Gastroesophageal sphincter (tissue), 4 donors: Measurements from ENCODE around the gene AGPAT4. TPM values are rescaled to one million over a fixed set of nuclear protein-coding genes. Genes with fewer than 3 reads are reported as not detected.

Experiments used
- ATAC-seq: fragments of 150-250 bp; one replicate; pipeline ENCODE4 v1.9.1; 2016; ENCODE audit warnings: mild to moderate bottlenecking, moderate library complexity
- H3K27ac ChIP-seq, 4 donors: fragments of 200-600 bp; sonication (generic) in 3 of 4; 1 replicate in 3 of 4; 2 replicates in 1 of 4; pipeline ENCODE4 v1.5.1; 2016 to 2019
- H3K27me3 ChIP-seq: fragments of 200-600 bp; sonication (generic); one replicate; pipeline ENCODE4 v1.5.1; 2019
- H3K36me3 ChIP-seq, 2 donors: fragments of 200-600 bp; sonication (generic); one replicate each; pipeline ENCODE4 v1.5.1; 2019; ENCODE audit warnings: control low read depth in 1 of 2
- H3K4me1 ChIP-seq, 3 donors: fragments of 200-600 bp; sonication (generic); 1 replicate in 2 of 3; 2 replicates in 1 of 3; pipeline ENCODE4 v1.5.1; 2016 to 2019; ENCODE audit warnings: control low read depth in 2 of 3
- H3K4me3 ChIP-seq, 2 donors: fragments of 200-600 bp; sonication (generic); one replicate each; pipeline ENCODE4 v1.5.1; 2019; ENCODE audit warnings: mild to moderate bottlenecking in 1 of 2, moderate library complexity in 1 of 2
- H3K9me3 ChIP-seq, 3 donors: fragments of 200-600 bp; sonication (generic); one replicate each; pipeline ENCODE4 v1.5.1; 2017 to 2019; ENCODE audit warnings: control low read depth in 2 of 3
- CTCF ChIP-seq, 4 experiments: fragments of 200-600 bp in 2 of 4; fragments of 450-650 bp in 2 of 4; sonication (generic) in 1 of 4; IDR thresholded peaks; one replicate each; pipeline ENCODE4 v1.5.1; 2017 to 2019; ENCODE audit warnings: antibody characterized with exemption in 4 of 4, mild to moderate bottlenecking in 2 of 4, moderate library complexity in 2 of 4
- EP300 ChIP-seq: sonication (generic); formaldehyde crosslinking; IDR thresholded peaks from one replicate; pipeline ENCODE4 v1.6.1; 2017; ENCODE audit warnings: antibody characterized with exemption, mild to moderate bottlenecking
- POLR2A ChIP-seq, 2 donors: fragments of 450-650 bp; IDR thresholded peaks; one replicate each; pipeline ENCODE4 v1.6.1; 2017; ENCODE audit warnings: antibody characterized with exemption in 2 of 2, mild to moderate bottlenecking in 2 of 2, moderate library complexity in 1 of 2
- POLR2AphosphoS5 ChIP-seq: sonication (generic); formaldehyde crosslinking; IDR thresholded peaks from one replicate; pipeline ENCODE4 v1.6.1; 2017; ENCODE audit warnings: antibody characterized with exemption
- WGBS, 2 donors: methylation state at CpG; one replicate each; pipeline ENCODE4 v1.1.5; 2018; ENCODE audit warnings: low coverage in 1 of 2; 5-methylcytosine and 5-hydroxymethylcytosine counted together
- total RNA-seq, 4 donors: library from RNA; depleted of rRNA; stranded (reverse); fragments of >200 nt; gene quantifications; one replicate each; pipeline ENCODE4 v1.1.0, GENCODE V29; 2016

AGPAT4 gene
- total RNA-seq, 4 donors from 2014 or later, result 7.2 to 10.8 (median 9.1) TPM

DNA sequence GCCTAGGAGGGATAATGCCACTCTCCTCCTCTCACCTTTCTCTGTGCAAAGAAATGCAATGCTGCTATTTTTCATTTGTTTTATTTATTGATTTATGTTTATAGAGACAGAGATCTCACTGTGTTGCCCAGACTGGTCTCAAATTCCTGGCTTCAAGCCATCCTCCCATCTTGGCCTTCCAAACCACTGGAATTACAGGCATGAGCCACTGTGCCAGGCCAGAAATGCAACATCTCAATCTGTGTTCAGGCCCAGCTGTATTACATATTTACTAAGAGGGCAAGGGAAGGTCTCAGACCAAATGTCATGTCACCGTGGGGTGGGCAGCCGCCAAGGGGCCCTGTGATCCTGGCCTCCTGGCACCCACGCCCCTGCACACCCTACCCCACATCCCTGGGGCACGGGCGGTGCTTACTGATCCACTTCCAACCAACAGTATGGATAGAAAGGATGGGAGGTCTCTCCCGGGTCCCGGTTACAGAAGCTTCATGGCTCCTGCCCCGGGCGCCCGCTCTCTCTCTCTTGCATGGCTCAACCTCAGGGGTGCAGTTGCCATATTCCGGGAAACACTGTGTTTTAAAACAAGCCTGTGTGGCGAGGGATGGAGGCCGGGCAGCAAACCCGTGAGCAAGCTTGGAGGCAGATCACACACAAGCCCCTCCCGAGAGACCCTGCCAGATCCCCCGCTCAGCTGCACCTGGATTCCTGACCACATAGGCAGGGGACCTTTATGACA, 111.8 kb downstream of the AGPAT4 start:
- no peaks in the 10 kb centered on the region for H3K9me3 ChIP-seq
- no peak overlapping the region for H3K27ac ChIP-seq
- H3K27me3 ChIP-seq, result no peaks in the 10 kb centered on the region
- WGBS, 2 donors, result 100% methylated on average over 1 of the region's 16 CpGs; no CpG with 5 or more reads in 1 of the 2 donors
- ATAC-seq, result no peak
- peaks cover 0 to 23% (median 0%) of the 10 kb centered on the region in 3 donors for H3K4me1 ChIP-seq
- TF ChIP-seq POLR2A (IDR thresholded peaks at IDR 0.05) (no peak), EP300 (no peak), POLR2AphosphoS5 (no peak)
- peaks cover 0 to 63% of the 10 kb centered on the region in 2 donors for H3K36me3 ChIP-seq
- H3K4me3 ChIP-seq, result no peak overlapping the region

- peaks cover 0 to 63% of the 10 kb centered on the region in 2 donors for H3K36me3 ChIP-seq
- no peak for ATAC-seq
- H3K9me3 ChIP-seq, result no peaks in the 10 kb centered on the region
- H3K27me3 ChIP-seq, result no peaks in the 10 kb centered on the region
- no peak overlapping the region for H3K4me3 ChIP-seq
- TF ChIP-seq CTCF (IDR thresholded peaks at IDR 0.05) (no peak), POLR2AphosphoS5 (no peak)
- 98% methylated on average over 8 to 9 of the region's 15 CpGs for WGBS, 2 donors
- H3K27ac ChIP-seq, result peak overlapping the region in 3 of 4 donors; percentile 19 to 41 (median 31)
- H3K4me1 ChIP-seq, result peaks cover 0 to 23% (median 0%) of the 10 kb centered on the region in 3 donors
Measured at GRCh38 chr6:161161121-161161520, 112.7 kb downstream of the AGPAT4 start.

DNA sequence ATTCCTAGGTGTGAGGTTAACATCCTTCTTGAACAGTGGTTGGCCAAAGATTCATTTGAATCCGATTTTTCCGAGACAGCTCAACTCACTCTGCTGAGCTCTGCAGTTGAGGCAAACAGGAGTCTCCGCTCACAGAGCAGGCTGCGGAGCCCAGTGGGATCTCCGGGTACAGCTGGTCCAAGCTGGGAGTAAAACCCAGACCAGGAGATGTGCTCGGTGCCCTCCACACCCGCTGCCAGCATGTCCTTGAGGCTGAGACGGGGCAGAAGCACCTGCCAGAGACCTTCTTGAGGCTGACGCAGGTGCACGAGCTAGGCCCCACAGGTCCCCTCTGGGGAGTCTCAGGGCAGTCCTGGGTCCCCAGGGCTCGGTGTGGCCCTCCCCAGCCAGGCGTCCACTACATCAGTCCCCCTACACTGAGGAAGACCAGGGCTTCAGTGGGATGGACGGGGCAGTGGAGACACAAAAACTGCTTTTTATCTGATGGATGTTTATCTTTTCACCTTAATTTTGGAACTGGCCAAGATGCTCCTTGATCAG, 119.0 kb downstream of the AGPAT4 start:
- no peak for ATAC-seq
- Histone ChIP-seq H3K9me3 (no peaks in the 10 kb centered on the region), H3K4me3 (no peak overlapping the region), H3K4me1 (peaks cover 0 to 2% (median 0%) of the 10 kb centered on the region in 3 donors), H3K27ac (no peak overlapping the region), H3K27me3 (no peaks in the 10 kb centered on the region), H3K36me3 (peaks cover 0 to 64% of the 10 kb centered on the region in 2 donors)
- WGBS, 2 donors, result 98% methylated on average over 5 of the region's 13 CpGs; no CpG with 5 or more reads in 1 of the 2 donors
- TF ChIP-seq POLR2A (IDR thresholded peaks at IDR 0.05) (no peak), CTCF (IDR thresholded peaks at IDR 0.05) (no peak), EP300 (no peak), POLR2AphosphoS5 (no peak)

- no peaks in the 10 kb centered on the region for H3K27me3 ChIP-seq
- peaks cover 0 to 68% of the 10 kb centered on the region in 2 donors for H3K36me3 ChIP-seq
- H3K4me3 ChIP-seq, result no peak overlapping the region
- no CpG with 5 or more reads among the region's 10 CpGs for WGBS, 2 donors
- no peak for ATAC-seq
- H3K27ac ChIP-seq, result no peak overlapping the region
- no peaks in the 10 kb centered on the region for H3K9me3 ChIP-seq
- H3K4me1 ChIP-seq, result no peaks in the 10 kb centered on the region
- TF ChIP-seq POLR2AphosphoS5 (no peak), EP300 (no peak), POLR2A (IDR thresholded peaks at IDR 0.05) (no peak), CTCF (IDR thresholded peaks at IDR 0.05) (no peak)
Measured at GRCh38 chr6:161153725-161154124, 120.1 kb downstream of the AGPAT4 start.

DNA sequence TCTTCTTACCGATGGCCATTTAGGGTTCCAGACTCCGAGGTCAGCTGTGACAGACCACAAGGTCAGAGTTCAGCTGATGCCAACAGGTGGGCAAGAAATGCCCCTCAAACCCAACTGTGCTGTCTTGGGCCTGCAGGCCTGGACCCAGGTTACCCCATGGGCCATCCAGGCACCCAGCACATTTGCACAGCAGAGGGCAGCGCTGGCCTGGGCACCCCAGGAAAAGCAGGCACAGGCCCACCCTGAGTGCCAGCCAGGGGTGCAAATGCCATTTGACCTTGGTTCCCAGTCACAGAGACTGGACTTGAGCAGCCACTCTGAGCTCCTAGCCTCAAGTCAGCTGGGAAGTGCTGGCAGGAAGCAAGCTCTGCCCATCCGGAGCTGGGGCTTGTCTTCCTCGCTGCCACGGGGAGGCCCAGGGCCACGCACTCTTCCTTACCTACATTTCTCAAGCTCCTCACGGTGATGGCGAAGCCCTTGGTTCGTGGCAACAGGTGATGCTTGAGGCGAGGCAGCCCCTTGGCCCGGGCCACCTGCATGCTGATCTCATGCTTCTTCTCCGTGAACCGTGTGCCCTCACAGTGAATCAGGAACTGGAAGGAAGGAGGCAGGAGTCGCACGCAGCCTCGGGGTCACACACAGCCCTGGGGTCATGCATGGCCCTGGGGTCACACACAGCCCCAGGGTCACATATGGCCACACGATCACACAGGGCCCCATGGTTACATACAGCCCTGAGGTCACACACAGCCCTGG, 120.8 kb downstream of the AGPAT4 start:
- peaks cover 0 to 75% of the 10 kb centered on the region in 2 donors for H3K36me3 ChIP-seq
- ATAC-seq, result peak; percentile 27
- WGBS, 2 donors, result 100% methylated on average over 1 of the region's 18 CpGs; no CpG with 5 or more reads in 1 of the 2 donors

More for the DNA sequence above, 120.8 kb downstream of the AGPAT4 start:
- no peaks in the 10 kb centered on the region for H3K9me3 ChIP-seq
- H3K27me3 ChIP-seq, result no peaks in the 10 kb centered on the region
- H3K27ac ChIP-seq, result no peak overlapping the region
- peak in 3 of 4 experiments; percentile 35 to 61 (median 53) for TF ChIP-seq CTCF (IDR thresholded peaks at IDR 0.05)
- TF ChIP-seq POLR2AphosphoS5, result no peak
- H3K4me1 ChIP-seq, result no peaks in the 10 kb centered on the region
- no peak overlapping the region for H3K4me3 ChIP-seq
